Measurements from ENCODE around the gene SLC2A6.

The SLC2A6 gene

DNA sequence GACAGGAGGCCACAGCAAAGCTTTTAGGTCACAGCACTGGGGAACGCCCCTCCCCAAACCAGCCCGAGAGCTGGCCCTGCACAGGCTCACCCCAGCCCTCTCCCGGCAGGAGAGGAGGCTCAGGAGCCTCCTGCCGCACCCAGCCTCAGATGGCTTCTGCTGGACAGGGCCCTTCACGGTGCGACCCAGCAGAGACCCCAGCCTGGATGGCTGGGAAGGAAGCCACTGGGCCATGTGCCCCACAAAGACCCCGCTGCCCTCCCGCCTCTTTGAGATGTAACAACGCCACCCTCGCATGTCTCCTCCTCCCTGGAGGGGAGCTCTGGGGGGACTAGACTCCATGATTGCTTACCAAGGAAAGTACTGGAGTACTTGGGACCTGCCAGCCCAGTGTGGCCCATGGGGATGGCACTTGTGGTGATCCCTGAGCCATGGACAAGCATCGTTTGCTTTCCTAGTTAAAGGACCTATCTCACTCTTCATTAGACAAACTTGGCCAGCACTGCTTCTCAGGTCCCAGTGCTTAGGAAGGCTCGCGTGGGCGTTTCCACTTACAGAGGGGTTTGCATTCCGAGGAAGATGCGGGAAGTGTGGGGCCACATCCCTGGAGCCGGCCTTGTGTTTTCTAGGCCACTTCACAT is 36.8 kb upstream of the SLC2A6 start:
- DNase-seq (ENCODE audit: low read depth) = no peak

DNA sequence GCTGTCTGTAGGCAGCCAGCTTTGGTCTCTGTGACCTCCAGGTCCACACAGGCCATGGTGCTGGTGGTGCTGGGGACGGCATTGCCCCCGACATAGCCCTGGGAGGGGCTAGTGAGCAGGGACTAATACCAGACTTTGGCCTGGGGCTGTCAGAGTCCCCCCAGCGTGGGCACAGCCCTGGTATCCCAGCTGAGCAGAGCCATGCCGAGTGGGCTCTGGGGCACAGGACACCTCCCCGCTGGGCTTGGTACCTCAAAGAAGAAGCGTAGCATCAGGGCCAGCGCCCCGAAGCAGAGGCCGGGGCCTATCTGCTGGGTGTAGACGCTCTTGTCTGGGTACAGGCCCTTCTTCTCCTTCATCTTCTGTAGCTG is 36.3 kb upstream of the SLC2A6 start:
- DNase-seq (ENCODE audit: low read depth) = no peak

DNA sequence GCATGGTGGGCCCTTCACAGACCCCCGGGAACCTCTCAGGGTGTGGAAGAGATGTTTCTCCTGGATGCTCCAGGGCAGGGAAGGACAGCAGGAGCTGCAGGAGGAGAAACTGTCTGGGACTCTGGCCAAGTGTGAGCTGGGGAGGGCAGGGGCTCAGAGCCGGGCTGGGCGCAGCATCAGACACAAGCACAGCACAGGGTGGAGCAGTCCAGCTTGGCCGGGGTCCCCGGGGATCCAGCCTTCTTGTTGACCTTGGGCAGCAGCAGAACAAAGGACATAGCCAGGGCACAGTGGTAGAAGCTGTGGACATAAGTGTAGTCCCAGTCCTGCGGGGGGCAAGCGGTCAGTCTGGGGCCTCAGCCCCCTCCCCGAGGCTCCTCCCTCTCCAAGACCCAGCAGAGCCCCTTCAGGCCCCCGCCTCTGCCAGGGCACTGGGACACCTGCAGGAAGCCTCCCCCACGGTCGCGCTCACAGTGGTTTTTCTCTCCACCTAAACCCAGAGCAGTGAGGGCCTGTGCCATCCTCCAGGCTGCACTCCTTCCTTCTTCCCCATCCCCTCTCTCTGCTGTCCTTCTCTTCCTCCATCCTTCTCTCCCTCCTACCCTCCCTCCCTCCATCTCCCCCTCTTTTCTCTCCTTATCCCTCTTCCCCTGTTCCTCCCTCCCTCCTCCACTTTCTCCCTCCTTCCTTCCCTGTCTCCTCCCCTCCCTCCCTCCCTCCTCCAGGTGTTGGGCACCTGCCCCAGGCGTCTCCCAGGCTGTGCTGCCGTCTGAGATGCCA is 35.8 kb upstream of the SLC2A6 start:
- DNase-seq (ENCODE audit: low read depth) = no peak

DNA sequence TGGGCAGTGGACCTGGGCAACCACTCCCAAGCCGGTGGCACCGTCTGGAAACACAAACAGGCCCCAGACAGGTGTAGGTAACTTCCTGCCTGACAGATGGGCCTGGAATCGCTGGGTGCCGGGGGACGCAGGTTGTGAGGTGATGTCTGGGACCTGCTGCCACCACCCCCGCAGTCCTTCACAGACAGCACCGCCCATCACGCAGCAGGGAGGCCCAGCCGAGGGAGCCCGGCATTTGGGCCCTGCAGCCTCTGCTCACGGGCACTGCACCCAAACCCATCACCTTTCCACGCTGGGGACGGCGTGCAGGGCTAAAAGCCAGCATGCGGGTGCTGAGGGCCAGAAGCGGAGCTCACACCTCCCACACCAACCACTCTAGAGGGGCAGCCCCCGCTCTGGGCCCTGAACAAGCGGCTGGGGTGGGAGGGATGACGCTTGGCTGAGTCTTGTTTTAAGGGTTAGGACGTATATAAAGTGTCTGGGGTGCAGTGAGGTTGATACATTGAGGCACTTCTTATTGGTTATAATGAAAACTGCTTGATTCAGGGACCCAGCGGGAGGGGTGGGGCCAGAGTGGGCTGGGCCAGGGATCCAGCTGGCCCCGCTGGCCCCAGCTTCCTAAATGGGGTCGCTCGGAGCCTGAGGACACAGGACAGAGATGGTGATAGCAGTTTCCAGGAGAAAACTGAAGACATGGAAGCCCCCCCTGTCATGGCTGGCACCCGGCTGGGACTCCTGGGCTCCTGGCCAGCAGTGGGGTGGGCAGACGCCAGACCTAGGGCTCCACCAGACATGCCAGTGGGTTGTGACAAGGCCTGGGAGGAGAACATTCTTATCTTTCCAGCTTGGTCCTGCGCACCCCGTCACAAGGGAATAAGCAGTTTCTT is 34.6 kb upstream of the SLC2A6 start:
- no peak for DNase-seq (ENCODE audit: low read depth)

DNA sequence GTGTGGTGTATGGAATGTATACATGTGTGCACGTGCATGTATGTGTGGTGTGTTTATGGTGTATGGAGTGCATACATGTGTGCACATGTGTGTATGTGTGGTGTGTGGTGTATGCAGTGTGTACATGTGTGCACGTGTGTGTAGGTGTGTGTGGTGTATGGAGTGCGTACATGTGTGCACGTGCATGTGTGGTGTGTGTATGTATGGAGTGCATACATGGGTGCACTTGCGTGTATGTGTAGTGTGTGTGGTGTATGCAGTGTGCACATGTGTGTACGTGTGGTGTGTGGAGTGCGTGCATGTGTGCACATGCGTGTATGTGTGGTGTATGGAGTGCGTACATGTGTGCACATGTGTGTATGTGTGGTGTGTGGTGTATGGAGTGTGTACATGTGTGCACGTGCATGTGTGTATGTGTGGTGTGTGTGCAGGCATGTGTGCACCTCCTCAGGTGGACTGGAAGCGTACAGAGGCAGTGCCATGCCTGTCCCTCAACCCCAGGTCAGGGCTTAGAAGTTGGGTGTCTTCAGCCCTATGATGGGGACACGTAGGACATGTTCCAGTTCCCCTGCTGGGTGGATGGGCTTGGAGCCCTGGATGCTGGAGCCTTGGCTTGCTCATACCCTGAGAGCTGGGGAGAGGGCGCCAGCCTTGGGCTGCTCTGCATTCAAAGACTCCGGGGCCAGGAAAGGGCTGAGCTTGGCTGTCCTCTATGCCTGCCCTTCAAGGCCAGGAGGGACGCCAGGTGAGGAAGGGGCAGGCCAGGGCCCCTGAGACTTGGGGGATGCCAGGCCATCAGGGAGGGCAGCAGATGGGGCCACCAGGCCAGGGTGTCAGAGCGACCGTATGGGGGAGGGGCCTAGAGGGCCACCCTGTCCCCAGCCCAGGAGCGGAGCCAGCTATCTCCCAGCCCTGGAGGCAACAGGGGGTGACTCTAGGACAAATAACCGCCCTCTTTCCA is 33.6 kb upstream of the SLC2A6 start:
- DNase-seq (ENCODE audit: low read depth) = no peak

DNA sequence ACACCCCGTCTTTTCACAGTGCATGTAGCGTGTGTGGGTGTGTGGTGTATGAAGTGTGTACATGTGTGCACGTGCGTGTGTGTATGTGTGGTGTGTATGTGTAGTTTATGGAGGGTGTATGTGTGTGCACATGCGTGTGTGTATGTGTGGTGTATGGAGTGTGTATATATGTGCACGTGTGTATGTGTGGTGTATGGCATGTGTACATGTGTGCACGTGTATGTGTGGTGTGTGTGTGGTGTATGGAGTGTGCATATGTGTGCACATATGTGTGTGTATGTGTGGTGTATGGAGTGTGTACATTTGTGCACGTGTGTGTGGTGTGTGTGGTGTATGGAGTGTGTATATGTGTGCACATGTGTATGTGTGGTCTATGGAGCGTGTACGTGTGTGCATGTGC is 32.7 kb upstream of the SLC2A6 start:
- no peak for DNase-seq (ENCODE audit: low read depth)

DNA sequence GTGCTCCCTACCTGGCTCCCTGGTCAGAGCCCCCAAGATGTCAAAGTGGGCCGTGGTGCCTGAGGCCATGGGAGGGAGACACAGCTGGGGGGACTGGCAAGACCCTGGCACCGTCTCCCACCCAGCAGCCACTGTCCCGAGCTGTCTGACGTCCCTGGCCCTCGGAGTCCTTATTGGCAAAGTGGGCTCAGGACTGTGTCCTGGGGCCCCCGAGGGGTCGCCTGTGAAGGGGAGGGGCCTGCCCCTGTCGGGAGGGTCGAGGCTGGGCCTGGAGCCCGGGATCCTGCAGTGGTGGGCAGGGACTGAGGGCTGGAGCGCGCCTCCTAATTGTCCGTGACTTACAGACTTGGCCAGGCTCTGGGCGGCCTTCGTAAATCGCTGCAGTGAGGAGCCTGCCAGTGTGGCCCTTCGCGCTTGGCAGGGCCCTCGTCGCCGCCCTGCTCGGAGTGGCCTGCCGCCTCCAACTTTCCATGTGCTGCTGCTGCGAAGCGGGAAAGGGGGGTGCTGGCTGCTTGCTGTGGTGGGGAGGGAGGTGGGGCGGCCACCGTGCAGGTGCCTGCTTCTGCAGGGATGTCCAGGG is 32.1 kb upstream of the SLC2A6 start:
- DNase-seq (ENCODE audit: low read depth) = no peak

DNA sequence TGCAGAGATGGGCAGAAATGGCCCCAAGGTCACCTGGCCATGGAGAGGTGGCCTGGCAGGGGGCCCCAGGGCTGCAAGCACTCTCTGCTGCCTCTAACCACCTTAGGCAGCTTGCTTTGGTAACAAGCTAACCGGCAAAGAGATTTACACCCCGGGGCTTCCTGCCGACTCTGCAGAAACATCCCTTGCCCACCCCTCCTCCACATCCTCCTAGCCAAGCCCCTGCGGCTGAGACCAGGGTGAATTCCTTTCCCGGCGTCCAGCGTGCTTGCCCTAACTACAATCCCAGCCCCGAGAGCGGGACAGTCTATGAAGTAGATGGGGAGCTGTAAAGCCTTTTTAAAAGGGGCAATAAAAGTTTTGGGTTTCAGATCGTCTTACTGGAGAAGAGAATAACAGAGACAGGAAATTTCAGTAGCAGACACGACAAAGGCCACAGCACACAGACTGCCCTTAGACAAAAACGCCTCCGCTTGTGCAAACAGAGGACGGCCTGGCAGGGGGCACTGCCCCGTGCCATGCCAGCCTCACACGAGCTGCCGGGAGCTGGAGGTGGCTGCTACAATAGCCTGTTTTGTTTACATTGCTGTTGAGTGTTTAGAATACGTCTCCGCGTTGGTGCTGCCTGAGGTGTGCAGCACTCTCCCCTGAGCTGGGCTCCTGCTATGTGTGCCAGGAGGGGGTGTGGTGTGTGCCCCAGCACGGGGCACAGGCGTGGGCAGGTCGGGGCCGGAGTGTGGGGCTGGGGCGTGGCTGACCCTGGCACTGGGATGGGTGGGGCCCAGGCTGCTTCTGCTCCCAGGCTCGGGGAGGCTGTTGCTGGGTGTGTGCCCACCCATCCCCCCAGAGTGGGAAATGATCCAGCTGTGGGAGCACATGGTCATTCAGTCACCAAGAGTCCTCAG is 30.5 kb upstream of the SLC2A6 start:
- no peak for DNase-seq (ENCODE audit: low read depth)

DNA sequence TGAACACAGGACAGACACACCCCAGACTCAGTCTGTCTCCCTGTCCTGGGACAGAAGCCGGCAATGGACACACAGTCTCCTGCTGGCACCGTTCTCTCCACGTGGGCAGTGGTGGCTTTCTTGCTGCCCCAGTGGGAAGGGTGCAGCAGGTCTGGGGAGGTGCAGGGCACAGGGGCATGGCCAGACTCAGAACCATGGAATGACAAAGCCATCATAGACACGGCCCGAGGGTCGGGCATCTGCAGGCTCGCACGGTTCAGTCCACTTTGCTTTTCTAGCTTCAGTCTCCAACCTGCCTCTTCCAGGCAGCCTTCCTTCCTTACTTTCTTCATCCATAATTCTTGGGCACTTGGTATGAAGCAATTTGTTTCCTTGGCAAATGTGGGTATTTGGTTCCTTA is 29.1 kb upstream of the SLC2A6 start:
- no peak for DNase-seq (ENCODE audit: low read depth)

DNA sequence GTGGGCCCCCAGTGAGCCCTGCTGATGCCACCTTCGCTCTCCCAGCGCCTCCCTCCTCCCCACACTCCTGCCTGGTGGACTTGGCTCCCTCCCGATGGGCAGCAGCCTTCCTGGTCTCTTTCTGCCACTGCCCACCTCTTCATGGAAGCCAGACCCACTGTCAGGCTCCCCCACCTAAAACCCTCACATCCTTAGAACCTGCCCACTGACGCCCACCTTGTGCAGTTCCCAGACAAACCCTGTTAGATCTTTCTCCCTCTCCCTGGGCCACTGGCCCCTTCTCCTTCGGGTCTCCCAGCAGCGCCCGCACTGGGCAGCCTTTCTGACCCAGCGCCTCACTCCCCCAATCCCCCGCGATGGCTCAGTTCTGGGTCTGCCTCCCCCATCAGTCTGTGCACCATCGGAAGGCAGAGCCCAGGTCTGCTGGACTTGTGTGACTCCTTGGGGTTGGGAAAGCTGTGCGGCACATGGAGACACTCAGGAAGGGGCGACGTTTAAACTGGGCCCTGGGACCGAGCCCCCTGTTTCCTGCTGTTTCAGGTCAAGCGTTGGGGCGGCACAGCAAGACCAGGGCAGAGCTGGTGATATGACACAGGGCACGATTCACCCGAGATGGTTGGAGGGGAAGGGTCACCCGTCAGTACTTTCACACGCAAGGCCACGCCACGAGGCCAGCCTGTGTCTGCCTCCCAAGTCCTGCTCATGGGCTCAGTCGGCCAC is 28.5 kb upstream of the SLC2A6 start:
- DNase-seq (ENCODE audit: low read depth) = no peak

DNA sequence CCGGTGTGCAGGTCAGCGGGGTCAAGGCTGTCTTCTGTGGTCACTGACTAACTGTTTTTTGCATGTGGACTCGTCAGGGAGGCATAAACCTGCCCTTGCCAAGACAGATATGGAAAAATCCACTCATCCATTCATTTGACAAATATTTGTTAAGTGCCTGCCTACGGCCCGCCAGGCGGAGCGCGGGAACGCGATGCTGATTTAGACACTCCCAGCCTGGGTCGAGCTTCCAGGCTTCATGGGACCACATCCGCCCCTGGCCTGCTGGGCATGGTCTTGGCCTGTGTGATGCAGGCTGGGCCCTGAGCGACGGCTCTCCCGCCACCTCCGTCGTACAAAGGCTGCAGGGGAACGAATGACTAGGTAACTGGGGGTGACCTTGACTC is 27.7 kb upstream of the SLC2A6 start:
- DNase-seq (ENCODE audit: low read depth) = peak; percentile 93

DNA sequence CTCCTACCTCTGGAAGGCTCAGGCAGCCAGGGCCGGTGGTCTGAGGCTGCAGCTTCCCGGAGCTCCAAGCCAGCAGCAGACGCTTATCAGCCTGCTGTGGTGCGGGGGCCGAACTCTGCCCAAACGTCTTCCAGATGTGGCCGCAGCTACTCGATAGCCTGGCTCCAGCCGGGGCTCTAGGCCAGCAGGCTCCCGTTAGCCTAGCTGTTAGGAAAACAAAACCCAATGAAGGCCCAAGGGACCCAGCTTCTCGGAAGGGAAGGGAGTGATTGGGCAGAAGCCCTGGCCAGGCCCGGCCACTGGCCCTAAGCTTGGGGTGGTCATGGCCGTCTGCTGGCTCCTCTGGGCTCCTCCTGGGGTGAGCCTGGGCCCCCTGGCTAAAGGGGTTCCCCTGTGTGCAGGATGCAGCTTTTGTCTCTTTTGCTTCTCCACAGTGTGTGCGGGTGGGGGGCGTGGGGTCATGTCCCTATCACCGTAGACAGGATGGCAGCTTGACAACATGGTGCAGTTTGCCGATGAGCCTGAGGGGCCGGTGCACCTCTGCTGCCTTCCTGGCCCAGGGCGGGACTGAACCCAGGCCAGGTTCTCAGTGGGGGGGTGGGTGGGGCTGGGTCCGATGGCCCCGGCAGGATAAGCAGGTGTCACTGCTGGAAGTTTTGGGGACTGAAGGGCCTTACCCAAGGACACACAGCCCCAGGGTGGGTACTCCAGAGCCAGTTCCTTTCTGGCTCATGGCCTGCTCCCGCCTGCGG is 27.2 kb upstream of the SLC2A6 start:
- no peak for DNase-seq (ENCODE audit: low read depth)

DNA sequence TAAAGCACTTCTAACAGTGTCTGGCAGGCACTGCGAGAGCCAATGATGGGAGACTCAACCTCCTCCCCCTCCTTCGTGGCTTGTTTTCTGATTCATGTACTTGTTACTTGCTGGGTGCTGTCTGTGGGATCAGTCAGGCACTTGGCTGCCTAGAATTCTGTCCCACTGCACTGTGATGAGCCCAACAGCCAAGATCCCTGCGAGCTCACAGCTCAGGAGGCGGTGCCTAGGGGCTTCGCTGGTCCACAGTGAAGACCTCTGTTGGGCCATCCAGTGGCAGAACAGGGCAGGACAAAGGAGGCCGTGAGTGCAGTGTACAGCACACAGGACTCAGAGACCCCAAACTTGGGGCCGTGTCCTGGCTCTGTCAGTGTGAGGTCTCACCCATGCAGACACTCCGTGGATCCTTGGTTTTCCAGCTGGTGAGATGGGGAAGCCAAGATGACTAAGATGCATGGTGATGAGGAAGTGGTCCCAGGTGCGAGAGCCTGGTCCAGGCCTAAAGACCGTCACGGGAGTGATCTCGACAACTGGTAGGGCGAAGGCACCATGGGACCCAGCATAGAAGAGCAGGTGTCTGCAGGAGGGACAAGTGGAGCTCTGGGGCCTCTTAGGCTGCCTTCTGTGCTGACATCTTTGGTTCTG is 26.4 kb upstream of the SLC2A6 start:
- DNase-seq (ENCODE audit: low read depth) = no peak

DNA sequence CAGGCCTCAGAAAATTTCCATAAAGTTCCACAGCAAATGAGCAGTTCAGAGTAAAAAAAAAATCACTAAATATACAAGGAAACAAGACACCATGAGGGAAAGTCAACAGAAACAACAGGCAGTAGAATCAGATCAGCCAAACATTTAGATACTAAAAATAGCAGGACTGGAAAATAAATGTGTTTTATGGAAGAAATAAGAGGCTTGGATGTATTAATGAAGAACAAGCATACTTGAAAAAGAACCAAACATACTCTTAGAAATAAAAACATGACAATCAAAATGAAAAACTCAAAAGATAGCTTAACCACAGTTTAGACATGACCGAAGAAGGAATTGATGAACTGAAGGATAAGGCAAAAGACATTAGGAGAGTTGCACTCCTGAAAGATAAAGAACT is 23.2 kb upstream of the SLC2A6 start:
- DNase-seq (ENCODE audit: low read depth) = no peak

DNA sequence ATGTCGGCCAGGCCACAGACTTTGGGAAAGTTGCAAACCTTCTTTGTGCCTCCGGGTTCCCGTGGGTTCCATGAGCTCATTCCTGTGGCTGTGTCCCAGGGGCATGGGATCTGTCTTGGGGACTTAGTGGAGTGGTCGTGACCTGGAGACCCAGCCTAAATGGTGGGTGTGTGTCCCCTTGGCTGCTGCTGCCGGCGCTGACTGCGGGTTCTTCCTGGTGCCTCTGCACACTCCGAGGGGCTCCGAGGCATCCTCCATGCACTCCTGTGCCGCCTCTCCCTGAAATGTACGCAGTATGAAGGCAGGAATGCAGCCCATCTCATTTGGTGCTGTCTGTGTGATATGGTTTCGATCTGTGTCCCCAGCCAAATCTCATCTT is 21.0 kb upstream of the SLC2A6 start:
- no peak for DNase-seq (ENCODE audit: low read depth)

DNA sequence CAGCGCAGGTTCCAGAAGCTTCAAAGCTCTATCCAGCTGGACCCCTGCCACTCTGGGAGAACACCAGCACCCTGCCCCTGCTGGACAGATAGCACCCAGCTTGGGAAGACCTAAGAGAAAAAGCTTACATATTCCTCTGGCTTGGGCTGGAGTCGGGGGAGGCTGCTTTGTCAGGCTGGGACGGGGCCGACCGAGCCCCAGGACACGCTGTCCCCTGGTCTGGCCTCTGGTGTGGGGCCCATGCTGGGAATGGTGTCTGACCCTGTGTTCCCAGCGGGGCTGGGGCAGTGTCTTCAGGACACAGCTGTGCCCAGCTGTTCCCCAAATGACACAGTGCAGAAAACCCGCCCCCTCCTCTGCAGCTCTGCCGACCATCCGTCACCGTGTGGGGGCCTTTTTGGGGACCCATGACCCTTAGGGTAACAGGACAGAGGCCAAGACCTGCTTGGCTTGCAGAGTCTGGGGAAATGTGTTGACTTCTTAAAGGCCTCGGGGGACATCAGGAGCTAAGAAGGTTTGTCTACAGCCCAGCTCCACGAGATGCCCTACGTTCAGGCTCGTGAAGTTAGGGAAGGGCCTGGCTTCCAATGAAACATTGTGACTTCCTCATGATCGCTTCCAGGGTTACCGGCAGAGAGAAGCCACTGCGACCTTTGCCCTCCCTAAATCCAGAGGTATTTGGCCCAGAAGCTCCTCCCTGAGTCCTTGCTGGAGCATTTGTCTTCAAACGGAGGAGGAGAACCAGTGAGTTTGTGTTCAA is 20.4 kb upstream of the SLC2A6 start:
- DNase-seq (ENCODE audit: low read depth) = no peak

Measured in HS-5 (cell line).